ENCODE results near the gene ERBB4. TPM values are rescaled to one million over a fixed set of nuclear protein-coding genes. Genes with fewer than 3 reads are reported as not detected.
"Not testable (repeated sequence)": the region's sequence is repeated elsewhere in the genome, so short reads cannot be mapped to it uniquely, and the experiment has no call there.

The ERBB4 gene
- total and polyA plus RNA-seq, 5 donors: 4.3 to 38.8 (median 33.4) TPM

- 85% methylated on average over 1 of the region's 1 CpG for WGBS
- no peaks in the 10 kb centered on the region for H3K27me3 ChIP-seq (ENCODE audit: control insufficient read depth, insufficient read depth)
- H3K4me1 ChIP-seq (ENCODE audit: control insufficient read depth, insufficient read depth, low read length): no peaks in the 10 kb centered on the region
- intact Hi-C loops (cut with DNase I): no loop called here
- no peak for DNase-seq
- no peak for ATAC-seq
- no peak overlapping the region for H3K27ac ChIP-seq (ENCODE audit: low read length)
- H3K9me3 ChIP-seq (ENCODE audit: control insufficient read depth, low read length): no peaks in the 10 kb centered on the region
- H3K4me3 ChIP-seq (ENCODE audit: low read length): no peak overlapping the region
These were observed 429.4 kb downstream of the ERBB4 start for GRCh38 chr2:212109217-212109616.

- WGBS: 52% methylated on average over 2 of the region's 2 CpGs
- no peaks in the 10 kb centered on the region for H3K9me3 ChIP-seq (ENCODE audit: control insufficient read depth, low read length)
- intact Hi-C loops (cut with DNase I): no loop called here
- no peaks in the 10 kb centered on the region for H3K27me3 ChIP-seq (ENCODE audit: control insufficient read depth, insufficient read depth)
- H3K4me1 ChIP-seq (ENCODE audit: control insufficient read depth, insufficient read depth, low read length): no peaks in the 10 kb centered on the region
- no peak overlapping the region for H3K27ac ChIP-seq (ENCODE audit: low read length)
- ATAC-seq (no peak), DNase-seq (no peak)
- H3K4me3 ChIP-seq (ENCODE audit: low read length): no peak overlapping the region
These were observed 430.6 kb downstream of the ERBB4 start for GRCh38 chr2:212107989-212108388.

DNA sequence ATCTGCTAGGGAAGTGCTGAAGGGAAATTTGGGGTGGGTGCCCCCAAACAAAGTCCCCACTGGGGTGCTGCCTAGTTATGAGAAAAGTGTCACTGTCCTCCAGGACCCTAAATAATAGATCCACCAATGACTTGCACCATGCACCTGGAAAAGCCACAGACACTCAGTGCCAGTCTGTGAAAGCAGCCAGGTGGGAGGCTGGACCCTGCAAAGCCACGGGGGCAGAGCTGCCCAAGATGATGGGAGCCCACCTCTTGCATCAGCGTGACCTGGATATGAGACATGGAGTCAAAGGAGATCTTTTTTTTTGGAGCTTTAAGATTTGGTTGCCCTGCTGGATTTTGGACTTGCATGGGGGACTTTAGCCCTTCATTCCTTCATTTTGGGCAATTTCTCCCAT, 431.6 kb downstream of the ERBB4 start:
- ATAC-seq (no peak), DNase-seq (peak in 1 of 3 donors; percentile 44)
- WGBS: 86% methylated on average over 2 of the region's 2 CpGs
- intact Hi-C loops (cut with DNase I): no loop called here
- Histone ChIP-seq H3K4me3 (ENCODE audit: low read length) (no peak overlapping the region), H3K27ac (ENCODE audit: low read length) (no peak overlapping the region), H3K4me1 (ENCODE audit: control insufficient read depth, insufficient read depth, low read length) (no peaks in the 10 kb centered on the region), H3K9me3 (ENCODE audit: control insufficient read depth, low read length) (no peaks in the 10 kb centered on the region), H3K27me3 (ENCODE audit: control insufficient read depth, insufficient read depth) (no peaks in the 10 kb centered on the region)

DNA sequence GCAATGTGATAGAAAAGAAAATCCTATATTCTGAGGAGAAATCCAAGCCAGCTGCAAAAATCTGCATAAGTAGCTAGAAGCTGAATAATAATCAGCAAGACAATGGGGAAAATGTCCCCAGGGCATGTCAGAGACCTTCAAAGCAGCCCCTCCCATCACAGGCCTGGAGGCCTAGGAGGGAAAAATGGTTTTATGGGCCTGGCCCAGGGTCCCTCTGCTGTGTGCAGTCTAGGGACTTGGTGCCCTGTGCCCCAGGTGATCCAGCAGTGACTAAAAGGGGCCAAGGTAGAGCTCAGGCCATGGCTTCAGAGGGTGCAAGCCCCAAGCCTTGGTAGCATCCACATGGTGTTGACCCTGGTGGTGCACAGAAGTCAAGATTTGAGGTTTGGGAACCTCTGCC, 432.1 kb downstream of the ERBB4 start:
- intact Hi-C loops (cut with DNase I); H3K4me3 ChIP-seq (ENCODE audit: low read length); H3K27ac ChIP-seq (ENCODE audit: low read length); H3K4me1 ChIP-seq (ENCODE audit: control insufficient read depth, insufficient read depth, low read length); H3K9me3 ChIP-seq (ENCODE audit: control insufficient read depth, low read length); H3K27me3 ChIP-seq (ENCODE audit: control insufficient read depth, insufficient read depth); ATAC-seq; DNase-seq: not testable (repeated sequence)

GRCh38 chr2:212099658-212100057, 438.9 kb downstream of the ERBB4 start:
- intact Hi-C loops (cut with DNase I): no loop called here
- Histone ChIP-seq H3K27ac (ENCODE audit: low read length) (no peak overlapping the region), H3K9me3 (ENCODE audit: control insufficient read depth, low read length) (no peaks in the 10 kb centered on the region), H3K4me1 (ENCODE audit: control insufficient read depth, insufficient read depth, low read length) (no peaks in the 10 kb centered on the region), H3K27me3 (ENCODE audit: control insufficient read depth, insufficient read depth) (no peaks in the 10 kb centered on the region), H3K4me3 (ENCODE audit: low read length) (no peak overlapping the region)
- ATAC-seq (no peak), DNase-seq (no peak)

DNA sequence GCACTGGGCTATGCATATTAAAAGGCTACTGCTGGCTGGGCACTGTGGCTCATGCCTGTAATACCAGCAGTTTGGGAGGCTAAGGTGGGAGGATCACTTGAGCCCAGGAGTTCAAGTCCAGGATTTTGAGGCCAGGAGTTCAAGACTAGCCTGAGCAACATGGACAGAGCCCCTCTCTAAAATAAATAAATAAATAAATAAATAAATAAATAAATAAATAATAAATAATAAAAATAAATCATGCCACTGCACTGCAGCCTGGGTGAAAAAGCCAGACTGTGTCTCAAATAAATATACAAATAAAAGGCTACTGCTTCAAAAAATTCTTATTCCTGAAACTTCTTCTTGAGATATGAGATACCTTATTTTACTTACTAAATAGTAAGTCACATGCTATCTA, 439.6 kb downstream of the ERBB4 start:
- Histone ChIP-seq H3K4me1 (ENCODE audit: control insufficient read depth, insufficient read depth, low read length) (no peaks in the 10 kb centered on the region), H3K9me3 (ENCODE audit: control insufficient read depth, low read length) (no peaks in the 10 kb centered on the region), H3K27me3 (ENCODE audit: control insufficient read depth, insufficient read depth) (no peaks in the 10 kb centered on the region), H3K27ac (ENCODE audit: low read length) (no peak overlapping the region), H3K4me3 (ENCODE audit: low read length) (no peak overlapping the region)
- no peak for DNase-seq
- ATAC-seq: no peak
- intact Hi-C loops (cut with DNase I): no loop called here

- DNase-seq: no peak
- H3K27me3 ChIP-seq (ENCODE audit: control insufficient read depth, insufficient read depth): no peaks in the 10 kb centered on the region
- H3K4me1 ChIP-seq (ENCODE audit: control insufficient read depth, insufficient read depth, low read length): no peaks in the 10 kb centered on the region
- H3K27ac ChIP-seq (ENCODE audit: low read length): no peak overlapping the region
- H3K9me3 ChIP-seq (ENCODE audit: control insufficient read depth, low read length): no peaks in the 10 kb centered on the region
- intact Hi-C loops (cut with DNase I): no loop called here
- WGBS: 69% methylated on average over 1 of the region's 1 CpG
- no peak overlapping the region for H3K4me3 ChIP-seq (ENCODE audit: low read length)
- no peak for ATAC-seq
These were observed 441.6 kb downstream of the ERBB4 start for GRCh38 chr2:212097001-212097400.

GRCh38 chr2:212089873-212090272, 448.7 kb downstream of the ERBB4 start:
- Histone ChIP-seq H3K27me3 (ENCODE audit: control insufficient read depth, insufficient read depth) (no peaks in the 10 kb centered on the region), H3K4me1 (ENCODE audit: control insufficient read depth, insufficient read depth, low read length) (no peaks in the 10 kb centered on the region), H3K4me3 (ENCODE audit: low read length) (no peak overlapping the region), H3K27ac (ENCODE audit: low read length) (no peak overlapping the region), H3K9me3 (ENCODE audit: control insufficient read depth, low read length) (no peaks in the 10 kb centered on the region)
- intact Hi-C loops (cut with DNase I): no loop called here
- no peak for ATAC-seq
- DNase-seq: no peak
- 26% methylated on average over 1 of the region's 1 CpG for WGBS

GRCh38 chr2:212088353-212088752, 450.2 kb downstream of the ERBB4 start:
- DNase-seq: no peak
- no peak for ATAC-seq
- 47% methylated on average over 1 of the region's 1 CpG for WGBS
- no peaks in the 10 kb centered on the region for H3K9me3 ChIP-seq (ENCODE audit: control insufficient read depth, low read length)
- intact Hi-C loops (cut with DNase I): no loop called here
- H3K4me3 ChIP-seq (ENCODE audit: low read length): no peak overlapping the region
- H3K27me3 ChIP-seq (ENCODE audit: control insufficient read depth, insufficient read depth): no peaks in the 10 kb centered on the region
- no peaks in the 10 kb centered on the region for H3K4me1 ChIP-seq (ENCODE audit: control insufficient read depth, insufficient read depth, low read length)
- no peak overlapping the region for H3K27ac ChIP-seq (ENCODE audit: low read length)

DNA sequence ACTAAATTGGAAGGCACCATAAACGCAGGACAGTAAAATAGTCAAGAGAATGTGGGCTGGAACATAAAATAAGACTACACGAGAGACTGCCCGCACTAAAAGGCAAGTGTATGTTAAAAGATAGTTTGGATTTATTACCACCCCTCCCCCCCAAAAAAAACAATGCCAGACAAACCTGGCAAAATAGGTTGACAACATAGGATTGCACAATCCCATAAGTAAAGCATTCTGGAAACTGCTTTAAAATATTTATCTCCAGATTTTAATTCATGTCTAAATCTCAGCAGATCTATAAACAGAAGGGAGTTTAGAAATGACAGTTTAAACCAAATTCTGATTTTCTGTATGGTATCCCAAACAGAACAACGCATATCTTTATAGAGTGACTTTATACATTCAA, 455.1 kb downstream of the ERBB4 start:
- intact Hi-C loops (cut with DNase I): no loop called here
- no peaks in the 10 kb centered on the region for H3K27me3 ChIP-seq (ENCODE audit: control insufficient read depth, insufficient read depth)
- H3K4me3 ChIP-seq (ENCODE audit: low read length): no peak overlapping the region
- no peak overlapping the region for H3K27ac ChIP-seq (ENCODE audit: low read length)
- no peaks in the 10 kb centered on the region for H3K9me3 ChIP-seq (ENCODE audit: control insufficient read depth, low read length)
- no peaks in the 10 kb centered on the region for H3K4me1 ChIP-seq (ENCODE audit: control insufficient read depth, insufficient read depth, low read length)
- WGBS: 83% methylated on average over 4 of the region's 4 CpGs
- DNase-seq (no peak), ATAC-seq (no peak)

GRCh38 chr2:212078103-212078502, 460.5 kb downstream of the ERBB4 start:
- 85% methylated on average over 4 of the region's 4 CpGs for WGBS
- intact Hi-C loops (cut with DNase I): no loop called here
- no peak for ATAC-seq

GRCh38 chr2:212076456-212076855, 462.1 kb downstream of the ERBB4 start:
- Histone ChIP-seq H3K27me3 (ENCODE audit: control insufficient read depth, insufficient read depth) (no peaks in the 10 kb centered on the region), H3K4me3 (ENCODE audit: low read length) (no peak overlapping the region), H3K4me1 (ENCODE audit: control insufficient read depth, insufficient read depth, low read length) (no peaks in the 10 kb centered on the region), H3K27ac (ENCODE audit: low read length) (no peak overlapping the region), H3K9me3 (ENCODE audit: control insufficient read depth, low read length) (no peaks in the 10 kb centered on the region)
- WGBS: 46% methylated on average over 4 of the region's 4 CpGs
- ATAC-seq: no peak
- intact Hi-C loops (cut with DNase I): no loop called here
- DNase-seq: no peak

More at GRCh38 chr2:212078103-212078502, 460.5 kb downstream of the ERBB4 start:
- no peaks in the 10 kb centered on the region for H3K4me1 ChIP-seq (ENCODE audit: control insufficient read depth, insufficient read depth, low read length)
- H3K27ac ChIP-seq (ENCODE audit: low read length): no peak overlapping the region
- H3K9me3 ChIP-seq (ENCODE audit: control insufficient read depth, low read length): no peaks in the 10 kb centered on the region
- no peak for DNase-seq
- H3K4me3 ChIP-seq (ENCODE audit: low read length): no peak overlapping the region
- H3K27me3 ChIP-seq (ENCODE audit: control insufficient read depth, insufficient read depth): no peaks in the 10 kb centered on the region

Data from right cardiac atrium (tissue), 5 donors.